KMS-11 (cell line): Measurements from ENCODE around the gene HRC.
"Not testable (repeated sequence)": the region's sequence is repeated elsewhere in the genome, so short reads cannot be mapped to it uniquely, and the experiment has no call there.

Experiments
- H2AFZ ChIP-seq: fragments of 200-600 bp; sonication (generic); 2 replicates; pipeline ENCODE4 v1.6.1; 2016; ENCODE audit warnings: antibody characterized with exemption, mixed run types, low read depth
- H3K27ac ChIP-seq: fragments of 200-600 bp; sonication (generic); 2 replicates; pipeline ENCODE4 v1.6.1; 2016; ENCODE audit warnings: mild to moderate bottlenecking, mixed run types
- H3K27me3 ChIP-seq: fragments of 200-600 bp; sonication (generic); 2 replicates; pipeline ENCODE4 v1.6.1; 2017; ENCODE audit warnings: mild to moderate bottlenecking, low read depth, mixed run types, moderate library complexity; ENCODE audit not compliant: insufficient read depth
- H3K36me3 ChIP-seq: fragments of 200-600 bp; sonication (generic); 2 replicates; pipeline ENCODE4 v1.6.1; 2017; ENCODE audit warnings: mild to moderate bottlenecking, mixed run types; ENCODE audit not compliant: insufficient read depth
- H3K4me1 ChIP-seq: fragments of 200-600 bp; sonication (generic); 2 replicates; pipeline ENCODE4 v1.6.1; 2016; ENCODE audit warnings: mild to moderate bottlenecking, low read depth, mixed run types; ENCODE audit not compliant: poor library complexity, severe bottlenecking
- H3K4me2 ChIP-seq: fragments of 200-600 bp; sonication (generic); 2 replicates; pipeline ENCODE4 v1.7.0; 2016; ENCODE audit warnings: mild to moderate bottlenecking, mixed run types
- H3K4me3 ChIP-seq: fragments of 200-600 bp; sonication (generic); IDR thresholded peaks from 2 replicates; pipeline ENCODE4 v1.6.1; 2017; ENCODE audit warnings: low read depth, low read length, mixed read lengths; ENCODE audit not compliant: insufficient read depth
- H3K79me2 ChIP-seq: fragments of 200-600 bp; sonication (generic); 2 replicates; pipeline ENCODE4 v1.6.1; 2016; ENCODE audit warnings: low read depth, mixed run types; ENCODE audit not compliant: insufficient read depth
- H3K9ac ChIP-seq: fragments of 200-600 bp; sonication (generic); 2 replicates; pipeline ENCODE4 v1.6.1; 2016; ENCODE audit warnings: mild to moderate bottlenecking, mixed run types
- H4K20me1 ChIP-seq: fragments of 200-600 bp; sonication (generic); 2 replicates; pipeline ENCODE4 v1.6.1; 2016; ENCODE audit warnings: mild to moderate bottlenecking, mixed run types; ENCODE audit not compliant: insufficient read depth
- CTCF ChIP-seq: fragments of 200-600 bp; sonication (generic); conservative IDR thresholded peaks from 2 replicates; pipeline ENCODE4 v1.6.1; 2017; ENCODE audit warnings: low read depth, mild to moderate bottlenecking, antibody characterized with exemption, low read length, moderate library complexity, mixed read lengths

HRC gene

GRCh38 chr19:49128545-49129237 is 26.5 kb downstream of the HRC start:
- no peaks in the 10 kb centered on the region for H3K36me3 ChIP-seq
- peak overlapping the region; percentile 98 for H3K4me2 ChIP-seq
- peak overlapping the region; percentile 52 for H3K9ac ChIP-seq
- peak overlapping the region; percentile 90 for H2AFZ ChIP-seq
- H3K79me2 ChIP-seq: no peaks in the 10 kb centered on the region; the same call in 1 of the 2 replicates
- peak overlapping the region; percentile 16; the same call in 1 of the 2 replicates for H3K27ac ChIP-seq
- no peaks in the 10 kb centered on the region for H4K20me1 ChIP-seq
- H3K4me1 ChIP-seq: peaks cover 15% of the 10 kb centered on the region
- peaks cover 3% of the 10 kb centered on the region; the same call in 1 of the 2 replicates for H3K27me3 ChIP-seq
- TF ChIP-seq CTCF: no peak
- H3K4me3 ChIP-seq: peak overlapping the region; percentile 70

- Histone ChIP-seq H3K4me3 (peak overlapping the region; percentile 70), H3K4me2 (peak overlapping the region; percentile 98), H3K27ac (no peak overlapping the region), H3K9ac (peak overlapping the region; percentile 52), H4K20me1 (no peaks in the 10 kb centered on the region), H3K27me3 (peaks cover 3% of the 10 kb centered on the region; the same call in 1 of the 2 replicates), H3K79me2 (no peaks in the 10 kb centered on the region; the same call in 1 of the 2 replicates), H3K4me1 (peaks cover 15% of the 10 kb centered on the region), H3K36me3 (no peaks in the 10 kb centered on the region), H2AFZ (peak overlapping the region; percentile 99)
- 0 out of 2 replicates have a peak, but pooled peaks have one; percentile 11 for TF ChIP-seq CTCF
These were observed 27.3 kb downstream of the HRC start for GRCh38 chr19:49127674-49128544.

- not testable (repeated sequence) for H3K9ac ChIP-seq, H3K79me2 ChIP-seq, H3K36me3 ChIP-seq, H3K27me3 ChIP-seq, H3K4me3 ChIP-seq, H3K27ac ChIP-seq, H4K20me1 ChIP-seq
- Histone ChIP-seq H2AFZ (peak overlapping the region; percentile 99), H3K4me1 (peaks cover 16% of the 10 kb centered on the region), H3K4me2 (peak overlapping the region; percentile 98)
These were observed 28.0 kb downstream of the HRC start for GRCh38 chr19:49127225-49127624.

GRCh38 chr19:49126575-49126974 is 28.6 kb downstream of the HRC start:
- Histone ChIP-seq H3K4me2 (no peak overlapping the region), H3K27me3 (peaks cover 13% of the 10 kb centered on the region), H3K9ac (no peak overlapping the region), H4K20me1 (no peaks in the 10 kb centered on the region), H3K36me3 (no peaks in the 10 kb centered on the region), H3K27ac (no peak overlapping the region), H3K4me3 (no peak overlapping the region), H3K4me1 (peaks cover 19% of the 10 kb centered on the region), H2AFZ (no peak overlapping the region), H3K79me2 (no peaks in the 10 kb centered on the region; the same call in 1 of the 2 replicates)
- TF ChIP-seq CTCF: no peak
